Neural progenitor cell (in vitro differentiated cells): ENCODE data around the gene PLEKHA6.

Experiments used
- CTCF ChIP-seq: fragments of 200-600 bp; sonication (generic); IDR thresholded peaks from 2 replicates; pipeline ENCODE4 v1.5.1; 2017; ENCODE audit warnings: antibody characterized with exemption, mild to moderate bottlenecking
- EZH2 ChIP-seq: fragments of 200-600 bp; sonication (generic); IDR thresholded peaks from 2 replicates; pipeline ENCODE4 v1.6.1; 2017; ENCODE audit warnings: antibody characterized with exemption, mild to moderate bottlenecking, moderate library complexity
- EZH2phosphoT487 ChIP-seq: fragments of 200-600 bp; sonication (generic); IDR thresholded peaks from 2 replicates; pipeline ENCODE4 v1.6.1; 2017; ENCODE audit warnings: antibody characterized with exemption

GRCh38 chr1:204373911-204374310 is 14.2 kb upstream of the PLEKHA6 start:
- TF ChIP-seq CTCF = no peak
- no peak for TF ChIP-seq EZH2
- no peak for TF ChIP-seq EZH2phosphoT487
